NT2/D1 (cell line): ENCODE results near the gene DMD.

Source experiments
- SUZ12 ChIP-seq: IDR thresholded peaks from 2 replicates; pipeline ENCODE4 v1.6.1; 2011; ENCODE audit not compliant: insufficient read length, insufficient read depth; ENCODE audit errors: extremely low read depth
- YY1 ChIP-seq: IDR thresholded peaks from 2 replicates; pipeline ENCODE4 v1.6.1; 2011; ENCODE audit not compliant: insufficient read length, insufficient read depth
- ZNF274 ChIP-seq: IDR thresholded peaks from 2 replicates; pipeline ENCODE4 v1.6.1; 2011; ENCODE audit warnings: mild to moderate bottlenecking, low read depth, low read length

DNA sequence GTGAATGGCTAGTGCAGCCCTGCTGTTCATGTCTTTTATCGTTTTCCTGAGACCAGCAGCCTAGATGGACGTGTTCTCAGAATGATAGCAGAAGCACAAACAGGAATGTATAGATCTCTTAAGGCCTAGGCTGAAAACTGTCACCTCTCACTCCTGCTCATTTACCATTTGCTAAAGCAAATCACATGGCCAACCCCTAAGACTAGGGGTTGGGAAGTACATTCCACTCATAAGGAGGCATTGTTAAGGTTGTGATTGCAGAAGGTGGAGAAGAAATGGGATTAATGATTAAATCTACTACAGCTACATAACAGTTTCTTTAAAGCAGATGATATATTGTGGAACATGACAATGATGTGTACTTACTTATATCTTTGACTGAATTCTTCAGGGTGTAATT is 1602.7 kb downstream of the DMD start:
- no peak for TF ChIP-seq ZNF274
- TF ChIP-seq YY1: no peak
- no peak for TF ChIP-seq SUZ12
